Calu3 (cell line): ENCODE results near the gene GOLIM4. TPM values are rescaled to one million over a fixed set of nuclear protein-coding genes. Genes with fewer than 3 reads are reported as not detected.

Experiments
- BruUV-seq: library from RNA; stranded (reverse); fragments of 400-500 nt; replicated peaks from 2 replicates; lab custom pipeline; 2021; lab: Mats Ljungman, UMichigan
- CTCF ChIA-PET: fragments of 300-600 bp; sonication (Branson Sonifier 250); formaldehyde crosslinking; loops from one replicate; lab custom pipeline; 2022; ENCODE audit warnings: antibody characterized with exemption; lab: Charles Lee
- DNase-seq: peaks from one replicate; pipeline ENCODE4 v3.0.0; 2022
- H3K27ac Mint-ChIP-seq: one replicate; pipeline ENCODE4 v1.8.0; 2022; ENCODE audit warnings: mixed read lengths; ENCODE audit not compliant: unreplicated experiment
- H3K27me3 Mint-ChIP-seq: one replicate; pipeline ENCODE4 v1.8.0; 2022; ENCODE audit warnings: mixed read lengths; ENCODE audit not compliant: unreplicated experiment
- H3K36me3 Mint-ChIP-seq: one replicate; pipeline ENCODE4 v1.8.0; 2022; ENCODE audit warnings: mild to moderate bottlenecking, moderate library complexity, mixed read lengths; ENCODE audit not compliant: insufficient read depth, unreplicated experiment
- H3K4me1 Mint-ChIP-seq: one replicate; pipeline ENCODE4 v1.8.0; 2022; ENCODE audit warnings: mild to moderate bottlenecking, low read depth, mixed read lengths; ENCODE audit not compliant: unreplicated experiment
- H3K4me3 Mint-ChIP-seq: one replicate; pipeline ENCODE4 v1.8.0; 2022; ENCODE audit warnings: mild to moderate bottlenecking, low read depth, moderate library complexity, mixed read lengths; ENCODE audit not compliant: unreplicated experiment
- H3K9me3 Mint-ChIP-seq: one replicate; pipeline ENCODE4 v1.8.0; 2022; ENCODE audit warnings: low read depth, mixed read lengths; ENCODE audit not compliant: unreplicated experiment
- CTCF ChIP-seq: fragments of 200-600 bp; IDR thresholded peaks from one replicate; pipeline ENCODE4 v1.8.0; 2022; ENCODE audit warnings: antibody characterized with exemption; ENCODE audit not compliant: unreplicated experiment
- intact Hi-C: fragments of 100-400 bp; cut with micrococcal nuclease; formaldehyde crosslinking; loops from one replicate; pipeline ENCODE4 v1.10.0; 2022; ENCODE audit not compliant: unreplicated experiment
- total RNA-seq: library from RNA; stranded (reverse); gene quantifications from 2 replicates; pipeline ENCODE4 v1.2.3, GENCODE V29; 2022

Gene GOLIM4
- total RNA-seq, 1 experiment from 2014 or later, result 53.8 TPM

- no peak for TF ChIP-seq CTCF
- no peak for DNase-seq
- no TSS peak for BruUV-seq
- H3K27ac Mint-ChIP-seq, result no peak overlapping the region
- H3K27me3 Mint-ChIP-seq, result no peaks in the 10 kb centered on the region
- intact Hi-C loops, result no loop called here
- CTCF ChIA-PET, result no interaction called here
- no peak overlapping the region for H3K4me3 Mint-ChIP-seq
- peaks cover 3% of the 10 kb centered on the region for H3K9me3 Mint-ChIP-seq
- no peaks in the 10 kb centered on the region for H3K4me1 Mint-ChIP-seq
- no peaks in the 10 kb centered on the region for H3K36me3 Mint-ChIP-seq
Observed at GRCh38 chr3:168104361-168104760, 8.6 kb upstream of the GOLIM4 start.

GRCh38 chr3:168102735-168103410 is 7.1 kb upstream of the GOLIM4 start:
- CTCF ChIA-PET, result no interaction called here
- Mint-ChIP-seq H3K4me1 (no peaks in the 10 kb centered on the region), H3K9me3 (peaks cover 3% of the 10 kb centered on the region), H3K4me3 (no peak overlapping the region), H3K36me3 (no peaks in the 10 kb centered on the region), H3K27me3 (no peaks in the 10 kb centered on the region), H3K27ac (no peak overlapping the region)
- intact Hi-C loops, result no loop called here
- BruUV-seq, result no TSS peak
- no peak for TF ChIP-seq CTCF
- no peak for DNase-seq

GRCh38 chr3:168100777-168101492 is 5.2 kb upstream of the GOLIM4 start:
- Mint-ChIP-seq H3K27me3 (no peaks in the 10 kb centered on the region), H3K9me3 (no peaks in the 10 kb centered on the region), H3K4me3 (no peak overlapping the region), H3K4me1 (no peaks in the 10 kb centered on the region), H3K36me3 (peaks cover 11% of the 10 kb centered on the region), H3K27ac (no peak overlapping the region)
- no TSS peak for BruUV-seq
- CTCF ChIA-PET, result interaction anchor here (0.6 kb wide), 1 partner anchor 1350 kb away, joined by 3 read pairs; no protein-coding TSS in a partner anchor
- no peak for DNase-seq
- intact Hi-C loops, result no loop called here
- TF ChIP-seq CTCF, result no peak

GRCh38 chr3:168097381-168097780 is 1.7 kb upstream of the GOLIM4 start:
- intact Hi-C loops, result loop anchor here (10.0 kb wide), 1 partner anchor 363 kb away; the partner anchor contains the start of genes PDCD10 and SERPINI1
- TF ChIP-seq CTCF, result no peak
- no peaks in the 10 kb centered on the region for H3K27me3 Mint-ChIP-seq
- no peak overlapping the region for H3K4me3 Mint-ChIP-seq
- H3K27ac Mint-ChIP-seq, result no peak overlapping the region
- no peaks in the 10 kb centered on the region for H3K9me3 Mint-ChIP-seq
- CTCF ChIA-PET, result interaction anchor here (0.9 kb wide), 1 partner anchor 35 kb away, joined by 4 read pairs; no protein-coding TSS in a partner anchor
- no peak for DNase-seq
- H3K4me1 Mint-ChIP-seq, result peaks cover 16% of the 10 kb centered on the region
- peaks cover 35% of the 10 kb centered on the region for H3K36me3 Mint-ChIP-seq
- BruUV-seq, result no TSS peak
